Measurements from ENCODE around the gene BRICD5. TPM values are rescaled to one million over a fixed set of nuclear protein-coding genes. Genes with fewer than 3 reads are reported as not detected.

Gene BRICD5
- total and polyA plus RNA-seq, 10 donors = 3.5 to 40.2 (median 10.5) TPM

DNA sequence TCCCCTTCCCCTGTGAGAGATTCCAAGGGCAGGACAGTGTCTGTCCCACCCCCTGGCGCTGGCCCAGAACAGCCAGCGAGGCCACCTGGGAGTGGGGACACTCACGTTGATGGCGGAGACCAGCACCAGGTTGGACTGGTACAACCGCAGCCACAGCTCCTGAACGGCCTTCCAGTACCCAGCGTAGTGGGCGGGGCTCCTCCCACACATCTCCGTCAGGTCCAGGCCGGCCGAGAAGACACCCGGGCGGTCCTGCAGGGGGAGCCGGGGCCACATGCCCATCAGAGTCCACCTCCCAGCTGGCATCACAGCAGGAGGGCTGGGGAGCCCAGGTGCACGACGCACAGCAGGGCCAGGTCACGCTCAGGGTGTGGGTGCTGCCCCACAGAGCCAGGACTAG lies 33.6 kb upstream of the BRICD5 start:
- peaks cover 0 to 78% (median 46%) of the 10 kb centered on the region in 6 donors for H3K36me3 ChIP-seq
- 85 to 90% (median 88%) methylated on average over 9 to 17 of the region's 17 CpGs for WGBS, 5 donors
- no peak overlapping the region for H3K4me3 ChIP-seq
- H3K27me3 ChIP-seq (replicated peaks in 1 of 7) = no peaks in the 10 kb centered on the region
- no peaks in the 10 kb centered on the region for H3K9me3 ChIP-seq
- DNase-seq = no peak
- no peak overlapping the region for H3K27ac ChIP-seq
- TF ChIP-seq CTCF (IDR thresholded peaks at IDR 0.05 in 8 of 11, conservative IDR thresholded peaks at IDR 0.05 in 3 of 11) (no peak), POLR2AphosphoS5 (IDR thresholded peaks at IDR 0.05) (no peak), POLR2A (IDR thresholded peaks at IDR 0.05) (no peak)
- intact Hi-C loops (cut with DNase I; ENCODE audit: low total_unique reads) = no loop called here
- peaks cover 0 to 21% (median under 1%) of the 10 kb centered on the region in 6 donors for H3K4me1 ChIP-seq

DNA sequence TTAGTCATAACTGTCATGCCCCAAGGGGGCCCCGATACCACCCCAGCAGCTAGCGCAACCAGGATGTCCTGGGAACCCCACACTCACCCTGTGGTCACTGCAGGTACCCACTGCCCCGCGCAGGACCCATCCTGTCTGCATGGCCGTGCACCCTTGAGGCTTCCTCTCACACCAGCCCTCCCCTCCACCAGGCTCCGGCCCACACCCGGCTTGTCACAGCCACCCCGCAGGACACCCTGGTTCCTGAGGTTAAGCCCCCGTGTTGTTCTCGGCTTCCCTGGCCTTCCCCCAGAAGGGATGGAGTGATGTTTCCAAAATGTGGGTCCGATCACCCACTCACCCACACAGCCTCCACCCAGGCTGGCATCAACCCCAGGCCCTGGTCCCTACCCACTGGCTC lies 33.1 kb upstream of the BRICD5 start:
- WGBS, 5 donors = 85 to 97% (median 93%) methylated on average over 10 to 11 of the region's 11 CpGs
- Histone ChIP-seq H3K4me1 (peaks cover 0 to 17% (median 0%) of the 10 kb centered on the region in 6 donors), H3K27me3 (replicated peaks in 1 of 7) (no peaks in the 10 kb centered on the region), H3K27ac (no peak overlapping the region), H3K9me3 (no peaks in the 10 kb centered on the region), H3K36me3 (peaks cover 0 to 83% (median 46%) of the 10 kb centered on the region in 6 donors), H3K4me3 (no peak overlapping the region)
- DNase-seq = no peak
- intact Hi-C loops (cut with DNase I; ENCODE audit: low total_unique reads) = no loop called here
- no peak for TF ChIP-seq CTCF (IDR thresholded peaks at IDR 0.05 in 8 of 11, conservative IDR thresholded peaks at IDR 0.05 in 3 of 11)
- TF ChIP-seq POLR2AphosphoS5 (IDR thresholded peaks at IDR 0.05) = no peak
- TF ChIP-seq POLR2A (IDR thresholded peaks at IDR 0.05) = no peak

DNA sequence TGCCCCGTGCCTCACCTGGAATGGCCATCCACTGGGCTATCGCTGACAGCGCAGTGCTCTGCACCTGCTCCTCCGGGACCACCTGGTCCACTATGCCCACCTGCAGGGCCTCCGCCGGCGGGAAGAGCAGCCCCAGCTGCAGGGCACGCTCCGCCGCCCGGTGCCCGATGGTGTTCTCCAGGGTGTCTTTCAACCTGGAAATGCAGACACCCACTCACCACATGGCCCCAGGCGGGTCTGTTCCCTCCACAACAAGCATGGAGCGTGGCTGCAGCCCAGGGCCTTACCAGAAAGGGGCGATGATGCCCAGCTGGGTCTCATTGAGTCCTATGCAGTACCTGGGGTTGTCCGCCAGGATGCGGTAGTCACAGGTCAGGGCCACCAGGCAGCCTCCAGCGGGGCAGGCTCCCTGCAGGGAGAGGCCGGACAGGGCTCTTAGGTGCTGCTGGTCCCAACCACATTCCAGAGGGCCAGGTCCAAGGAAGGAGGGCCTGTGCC lies 32.4 kb upstream of the BRICD5 start:
- WGBS, 5 donors = 92 to 98% (median 96%) methylated on average over 5 to 19 of the region's 19 CpGs
- no peak for DNase-seq

More for the DNA sequence above, 32.4 kb upstream of the BRICD5 start:
- peak in 1 of 3 donors; percentile 34 for TF ChIP-seq POLR2AphosphoS5 (IDR thresholded peaks at IDR 0.05)
- TF ChIP-seq POLR2A (IDR thresholded peaks at IDR 0.05) = no peak
- TF ChIP-seq CTCF (IDR thresholded peaks at IDR 0.05 in 8 of 11, conservative IDR thresholded peaks at IDR 0.05 in 3 of 11) = no peak
- Histone ChIP-seq H3K4me3 (no peak overlapping the region), H3K9me3 (no peaks in the 10 kb centered on the region), H3K27ac (no peak overlapping the region), H3K27me3 (replicated peaks in 1 of 7) (peaks cover 0 to 3% (median 1%) of the 10 kb centered on the region in 7 donors), H3K4me1 (peaks cover 0 to 16% (median under 1%) of the 10 kb centered on the region in 6 donors), H3K36me3 (peaks cover 0 to 86% (median 46%) of the 10 kb centered on the region in 6 donors)
- intact Hi-C loops (cut with DNase I; ENCODE audit: low total_unique reads) = no loop called here
